HG02642 (cell line): ENCODE measurements around the gene PTPN23.

Experiments used
- ATAC-seq: cut with Tn5 transposase; IDR thresholded peaks from one replicate; pipeline ENCODE4 v1.9.1; 2021; ENCODE audit warnings: mild to moderate bottlenecking; ENCODE audit not compliant: unreplicated experiment, poor library complexity

Gene PTPN23

DNA sequence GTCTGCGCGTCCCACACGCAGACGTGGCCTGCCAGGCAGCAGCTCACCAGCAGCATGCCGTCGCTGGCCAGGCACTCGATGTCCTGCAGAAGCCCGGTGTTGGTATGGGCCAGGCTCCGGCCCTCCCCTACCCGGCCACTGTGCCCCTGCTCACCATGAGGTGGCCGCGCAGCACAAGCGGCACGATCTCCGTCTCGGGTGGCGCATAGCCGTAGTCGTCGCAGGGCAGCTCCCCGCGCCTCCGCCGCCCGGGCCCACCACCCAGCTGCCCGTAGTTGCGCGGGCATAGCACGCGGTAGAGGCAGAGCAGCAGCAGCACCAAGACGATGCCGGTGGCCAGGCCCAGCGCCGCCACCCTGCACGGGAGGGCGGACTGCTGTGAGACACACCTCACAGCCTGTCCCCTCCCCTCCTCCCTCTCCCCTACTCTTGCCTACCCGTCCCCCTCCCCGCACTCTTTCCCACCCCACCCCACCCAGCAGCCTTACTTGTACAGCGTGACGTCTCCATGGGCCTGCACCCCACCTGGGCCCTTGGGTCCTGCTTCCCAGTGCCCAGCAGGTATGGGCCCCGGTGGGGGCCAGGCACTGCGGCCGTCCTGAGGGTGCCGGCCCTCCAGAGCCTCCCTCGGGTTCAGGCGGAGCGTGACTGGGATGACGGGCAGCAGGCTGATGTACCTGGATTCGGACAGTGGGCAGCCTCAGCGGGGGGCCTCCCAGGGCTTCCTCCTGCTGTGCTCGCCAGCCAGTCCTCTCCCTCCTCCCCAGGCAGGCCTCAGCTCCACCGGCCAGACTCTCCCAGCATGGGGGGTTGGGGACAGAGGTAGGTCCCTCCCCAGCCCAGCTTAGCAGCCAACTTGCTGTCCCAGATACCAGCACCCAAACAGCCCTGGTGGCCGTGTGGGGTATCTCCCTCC is 37.6 kb downstream of the PTPN23 start:
- ATAC-seq, result no peak

DNA sequence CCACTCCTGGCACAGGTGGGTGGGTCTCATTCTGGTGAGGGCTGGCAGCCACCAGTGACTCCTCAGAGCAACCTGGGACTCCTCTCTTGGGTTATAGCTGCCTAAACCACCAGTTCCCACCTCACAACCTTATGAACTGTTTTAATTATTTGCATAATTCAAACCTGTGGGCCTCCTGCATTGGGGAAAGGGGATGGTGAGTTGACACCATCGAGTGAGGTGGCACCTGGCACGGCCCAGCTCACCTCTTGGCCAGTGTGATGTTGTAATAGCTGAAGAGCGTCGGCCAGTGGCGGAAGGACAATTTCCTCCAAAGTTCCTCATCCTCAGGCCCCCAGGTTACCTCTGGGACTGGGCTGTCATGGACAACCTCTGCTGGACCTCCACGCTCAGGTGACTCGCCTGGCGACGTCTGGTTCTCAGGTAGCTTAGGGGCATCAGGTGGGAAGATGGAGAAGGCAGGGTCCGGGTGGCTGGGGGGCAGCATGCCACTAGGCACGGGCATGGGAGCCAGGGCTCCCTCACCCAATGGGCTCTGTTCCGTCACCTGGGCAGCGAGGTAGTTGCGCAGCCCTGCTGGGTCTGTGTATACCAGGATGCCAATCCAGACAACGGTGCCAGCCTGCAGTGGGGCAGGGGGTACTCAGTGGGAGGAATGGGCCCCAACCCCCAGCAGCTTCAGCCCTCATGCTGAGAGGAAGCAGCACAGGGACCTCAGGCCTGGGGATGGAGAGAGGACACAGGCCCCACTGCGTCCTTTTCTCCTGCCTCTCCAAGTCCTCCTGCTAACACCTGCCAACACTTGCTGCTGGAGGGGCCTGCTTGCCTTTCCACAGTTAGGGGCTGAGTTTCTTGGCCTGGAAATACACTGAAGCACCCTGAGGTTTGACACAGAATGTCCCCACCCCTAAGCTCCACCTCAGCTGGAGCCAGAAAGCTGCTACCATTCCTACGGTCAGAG is 38.5 kb downstream of the PTPN23 start:
- no peak for ATAC-seq

DNA sequence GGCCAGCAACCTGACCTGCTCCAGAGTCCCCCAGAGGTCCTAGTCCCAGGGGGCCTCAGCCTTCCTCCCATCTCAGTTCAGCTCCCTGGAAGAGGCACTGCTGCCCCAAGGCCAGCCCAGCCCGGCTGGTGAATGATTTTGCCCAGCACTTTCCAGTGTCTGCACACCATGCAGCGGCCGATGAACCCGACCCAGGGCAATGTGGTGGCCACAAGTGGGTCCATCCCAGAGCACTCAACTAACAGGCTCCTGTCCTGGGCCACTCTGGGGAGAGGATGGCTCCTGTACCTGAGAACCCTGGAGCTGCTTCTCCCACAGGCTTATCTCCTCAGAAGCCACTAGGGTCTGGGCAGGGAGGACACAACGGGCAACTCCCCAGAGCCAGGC is 39.2 kb downstream of the PTPN23 start:
- ATAC-seq, result no peak

DNA sequence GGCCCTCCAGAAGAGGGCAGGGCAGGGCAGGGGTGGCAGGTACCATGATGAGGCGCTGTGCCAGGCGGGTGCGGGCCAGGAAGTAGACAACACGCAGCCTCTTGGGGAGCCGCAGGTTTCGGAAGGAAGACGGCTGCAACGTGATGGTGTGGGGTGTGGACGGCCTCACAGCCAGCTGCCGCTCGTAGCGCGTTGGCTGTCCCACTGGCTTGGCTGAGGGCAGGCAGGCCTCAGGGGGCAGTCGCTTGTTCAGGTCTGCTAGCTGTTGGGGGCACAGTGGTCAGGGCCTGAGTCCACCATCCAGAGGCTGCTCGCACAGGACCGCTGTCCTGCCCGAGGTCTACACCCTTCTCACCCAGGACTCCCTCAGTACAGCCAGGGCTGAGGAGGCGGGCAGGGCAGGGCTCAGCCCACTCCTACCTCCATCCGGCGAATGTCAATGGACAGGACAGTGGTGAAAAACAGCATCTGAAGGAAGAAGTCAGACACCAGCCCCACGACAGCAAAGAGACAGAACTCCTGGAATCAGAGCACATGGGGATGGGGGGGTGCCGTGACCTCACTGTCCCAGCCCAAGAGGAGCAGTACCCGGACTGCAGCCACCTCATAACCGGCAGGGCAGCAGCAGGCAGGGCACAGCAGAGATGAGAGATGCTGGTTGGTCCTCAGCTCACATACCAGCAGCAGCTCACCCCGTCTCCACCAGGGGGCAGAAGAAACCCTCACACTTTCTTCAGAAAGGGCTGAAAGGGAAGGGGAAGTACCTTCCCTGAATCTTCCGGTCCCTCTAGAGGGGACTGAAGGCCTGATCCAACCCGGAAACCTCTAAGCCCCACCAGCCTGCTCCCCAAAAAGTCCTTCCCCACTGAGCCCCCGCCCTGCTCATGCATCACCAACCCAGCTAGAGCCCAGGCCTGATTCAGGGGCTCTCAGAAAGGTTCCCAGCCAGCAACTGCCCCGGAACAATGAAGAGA is 40.0 kb downstream of the PTPN23 start:
- ATAC-seq, result peak; percentile 73

DNA sequence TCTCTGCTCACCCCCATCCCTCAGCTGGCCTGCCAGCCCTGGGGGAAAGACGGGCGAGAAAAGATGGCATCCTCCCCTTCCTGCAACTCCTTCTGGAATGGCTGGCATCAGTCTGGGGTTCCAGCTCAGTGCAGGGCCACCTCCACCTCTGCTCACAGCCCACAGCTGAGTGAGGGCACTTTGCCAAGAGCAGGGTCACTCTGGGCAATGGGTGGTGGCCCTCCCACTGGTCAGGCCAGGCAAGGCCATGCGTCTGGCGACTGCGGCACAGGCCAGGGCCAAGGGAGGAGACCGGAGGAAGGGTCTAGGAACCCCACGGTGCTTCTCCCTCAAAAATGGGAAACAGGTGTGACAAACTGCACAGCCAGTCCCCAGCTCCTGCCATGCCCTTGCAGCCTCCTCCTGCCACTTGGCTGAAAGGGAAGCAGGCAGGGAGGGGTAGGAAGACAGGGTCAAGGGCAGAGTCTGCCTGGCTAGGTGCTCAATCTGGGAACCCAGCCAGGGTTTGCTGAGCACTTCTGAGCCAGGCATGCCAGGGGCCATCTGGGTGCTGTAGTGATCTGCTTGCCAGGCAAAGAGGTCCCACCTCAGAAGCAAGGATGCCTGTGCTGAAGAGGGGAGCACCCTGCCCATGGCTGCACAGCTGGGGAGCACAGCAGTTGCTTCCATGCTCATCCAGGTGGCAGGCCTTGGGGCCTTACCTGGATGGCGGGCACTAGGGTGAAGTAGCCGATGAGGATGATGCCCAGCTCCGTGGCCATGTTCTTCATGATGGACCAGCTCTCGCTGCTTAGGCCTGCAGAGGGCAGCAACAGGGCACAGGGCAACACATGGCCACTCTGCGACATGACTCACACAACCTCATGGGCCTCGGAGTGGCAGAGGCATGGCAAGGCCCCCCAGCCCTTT is 41.2 kb downstream of the PTPN23 start:
- no peak for ATAC-seq

DNA sequence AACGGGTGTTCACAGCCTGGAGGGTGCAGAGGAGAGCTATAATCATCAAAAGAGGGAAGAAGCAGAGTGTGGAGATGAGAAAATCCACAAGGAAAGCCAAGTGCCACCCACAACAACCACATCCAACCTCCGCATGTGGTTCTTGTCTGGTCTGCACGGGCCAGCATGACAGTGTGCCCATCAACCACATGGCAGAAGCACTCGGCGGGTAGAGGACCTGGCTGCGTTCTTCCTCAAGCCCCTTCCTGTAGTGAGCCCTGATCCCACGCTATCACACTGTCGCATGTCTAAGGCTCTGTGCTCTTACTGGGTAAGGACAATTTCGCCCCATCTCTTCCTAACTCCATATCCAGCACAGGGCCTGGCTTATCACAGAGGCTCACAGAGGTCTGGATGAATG is 41.9 kb downstream of the PTPN23 start:
- no peak for ATAC-seq

DNA sequence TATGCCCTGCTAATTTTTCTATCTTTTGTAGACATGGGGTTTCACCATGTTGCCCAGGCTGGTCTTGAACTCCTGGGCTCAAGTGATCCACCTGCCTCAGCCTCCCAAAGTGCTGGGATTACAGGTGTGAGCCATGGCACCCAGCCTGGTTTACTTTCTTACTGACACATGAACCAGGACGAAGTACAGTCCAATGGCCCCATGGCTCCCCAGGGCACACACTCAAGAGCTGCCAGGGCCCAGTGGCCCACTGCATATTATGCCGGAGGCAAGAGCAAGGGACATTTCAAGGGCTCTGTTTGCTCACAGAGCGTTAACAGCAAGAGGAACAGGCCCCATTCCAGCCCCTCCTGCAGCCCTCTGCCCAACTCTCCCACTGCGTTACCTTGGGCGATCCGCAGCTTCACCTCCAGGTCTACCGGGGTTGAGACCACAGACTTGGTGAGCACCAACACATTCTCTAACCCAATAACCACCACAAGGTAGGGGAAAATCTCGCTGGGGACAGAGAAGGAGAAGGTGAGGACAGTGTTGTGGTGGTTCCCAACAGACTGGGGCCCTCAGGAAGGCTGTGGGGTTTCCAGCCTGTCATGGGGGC is 42.8 kb downstream of the PTPN23 start:
- no peak for ATAC-seq

DNA sequence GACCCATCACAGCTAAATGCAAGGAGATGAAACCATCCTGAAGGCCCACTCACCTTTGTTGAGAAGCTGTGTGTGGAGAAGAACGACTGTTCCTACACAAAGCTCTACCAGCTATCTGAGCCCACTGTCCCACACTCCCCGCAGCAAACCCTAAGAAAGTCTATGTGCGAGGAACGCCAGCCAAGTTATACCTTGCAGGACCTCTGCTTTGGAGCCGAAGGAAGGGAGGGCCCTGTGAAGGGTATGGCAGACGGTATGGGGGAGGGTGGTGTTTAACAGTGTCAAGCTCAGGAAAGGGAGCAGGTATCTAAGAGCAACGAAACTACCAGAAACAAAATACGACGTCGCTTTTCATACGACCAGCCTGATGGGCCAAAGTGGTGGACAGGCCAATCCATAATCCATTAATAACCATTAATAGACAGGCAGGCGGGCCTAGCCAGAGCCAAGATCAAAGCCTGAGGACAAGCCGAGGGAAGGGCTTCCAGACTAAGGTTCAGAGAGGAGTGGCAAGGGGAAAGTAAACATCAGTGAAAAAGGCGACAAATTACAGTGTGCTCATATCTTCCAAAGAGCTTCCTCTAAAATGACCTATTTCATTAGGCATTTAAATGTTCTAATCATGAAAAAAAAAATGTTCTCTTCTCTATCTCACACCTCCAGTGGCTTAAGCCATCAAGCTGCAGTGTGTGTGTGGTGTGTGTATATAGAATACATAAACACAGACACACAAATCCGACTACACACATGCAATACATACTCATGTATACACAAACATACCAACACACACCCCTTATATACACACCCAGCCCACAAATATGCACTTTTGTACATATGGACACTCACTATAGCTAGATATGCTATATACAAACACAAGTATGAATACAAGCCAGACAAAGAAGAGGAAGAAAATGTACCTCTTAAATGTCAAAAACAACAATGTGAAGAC is 43.9 kb downstream of the PTPN23 start:
- ATAC-seq, result no peak

DNA sequence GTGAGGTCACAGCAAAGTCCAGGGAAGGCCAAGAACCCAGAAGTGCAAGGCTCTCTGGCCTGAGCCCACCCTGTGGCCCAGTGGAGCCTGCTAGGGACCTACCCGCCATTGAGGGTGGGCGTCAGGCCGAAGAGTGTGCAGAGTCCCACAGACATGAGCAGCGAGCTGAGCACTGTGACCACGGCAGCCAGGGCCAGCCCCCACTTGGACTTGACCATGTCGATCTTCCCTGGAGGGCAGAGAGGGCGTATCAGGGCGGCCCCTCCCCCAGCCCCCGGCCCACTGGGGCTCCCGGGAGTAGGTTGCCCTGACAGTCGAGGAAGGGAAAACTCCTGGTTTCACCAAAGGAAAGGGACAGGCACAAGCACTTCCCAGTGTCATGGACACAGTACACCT is 44.6 kb downstream of the PTPN23 start:
- no peak for ATAC-seq

DNA sequence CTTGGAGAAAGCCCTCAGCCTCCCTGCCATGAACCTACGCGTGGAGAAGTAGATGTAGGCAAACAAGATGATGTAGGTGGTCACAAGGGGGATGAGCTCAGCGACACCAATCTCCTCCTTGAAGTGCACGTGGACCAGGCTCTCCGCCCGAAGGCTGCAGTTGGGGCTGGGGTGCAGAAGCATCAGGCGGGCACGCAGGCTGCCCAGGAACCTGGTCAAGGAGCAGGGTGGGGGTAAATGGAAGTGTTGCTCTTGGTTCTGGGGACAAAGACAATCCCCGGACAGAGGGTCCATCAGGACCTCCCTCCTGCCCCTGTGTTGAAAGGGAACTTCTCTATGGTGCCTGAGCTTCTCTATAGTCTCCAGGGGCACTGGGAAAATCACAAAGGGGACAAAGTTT is 45.1 kb downstream of the PTPN23 start:
- no peak for ATAC-seq

DNA sequence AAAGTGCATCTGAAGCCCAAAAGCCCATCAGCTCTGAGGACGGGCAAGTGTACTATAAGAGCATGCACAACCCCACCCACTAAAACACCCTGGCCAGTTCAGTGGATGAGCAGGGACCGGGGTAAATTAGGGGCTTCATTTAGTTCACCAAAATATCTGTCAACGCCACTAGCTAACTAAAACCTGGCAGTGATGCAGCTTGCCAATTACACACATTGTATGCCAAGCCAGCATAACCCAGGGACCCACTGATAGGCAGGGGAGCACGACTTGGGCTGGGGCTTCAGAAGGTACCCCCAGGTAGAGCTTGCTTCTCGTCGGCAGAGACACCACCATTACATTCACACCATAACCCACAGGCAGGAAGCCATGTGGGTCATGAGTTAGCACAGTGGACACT is 47.0 kb downstream of the PTPN23 start:
- no peak for ATAC-seq

DNA sequence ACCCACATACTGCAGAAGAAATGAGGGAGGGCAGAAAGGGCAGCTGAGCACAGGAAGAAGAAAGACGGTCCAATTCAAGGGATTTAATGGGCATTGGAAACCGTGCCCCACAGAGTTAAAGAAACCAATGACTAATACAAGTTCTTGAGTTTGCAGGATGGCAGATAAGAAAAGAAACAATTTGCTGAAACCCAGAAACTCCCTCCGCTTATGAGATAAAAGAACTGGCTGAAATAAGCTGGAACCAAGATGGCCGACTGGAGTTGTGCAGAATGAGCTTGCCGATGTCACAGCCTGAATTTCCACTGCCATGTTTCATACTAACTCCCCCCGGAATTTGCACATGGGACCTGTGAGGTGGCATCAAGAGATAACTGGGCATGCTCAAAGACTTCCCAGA is 47.8 kb downstream of the PTPN23 start:
- ATAC-seq, result no peak

DNA sequence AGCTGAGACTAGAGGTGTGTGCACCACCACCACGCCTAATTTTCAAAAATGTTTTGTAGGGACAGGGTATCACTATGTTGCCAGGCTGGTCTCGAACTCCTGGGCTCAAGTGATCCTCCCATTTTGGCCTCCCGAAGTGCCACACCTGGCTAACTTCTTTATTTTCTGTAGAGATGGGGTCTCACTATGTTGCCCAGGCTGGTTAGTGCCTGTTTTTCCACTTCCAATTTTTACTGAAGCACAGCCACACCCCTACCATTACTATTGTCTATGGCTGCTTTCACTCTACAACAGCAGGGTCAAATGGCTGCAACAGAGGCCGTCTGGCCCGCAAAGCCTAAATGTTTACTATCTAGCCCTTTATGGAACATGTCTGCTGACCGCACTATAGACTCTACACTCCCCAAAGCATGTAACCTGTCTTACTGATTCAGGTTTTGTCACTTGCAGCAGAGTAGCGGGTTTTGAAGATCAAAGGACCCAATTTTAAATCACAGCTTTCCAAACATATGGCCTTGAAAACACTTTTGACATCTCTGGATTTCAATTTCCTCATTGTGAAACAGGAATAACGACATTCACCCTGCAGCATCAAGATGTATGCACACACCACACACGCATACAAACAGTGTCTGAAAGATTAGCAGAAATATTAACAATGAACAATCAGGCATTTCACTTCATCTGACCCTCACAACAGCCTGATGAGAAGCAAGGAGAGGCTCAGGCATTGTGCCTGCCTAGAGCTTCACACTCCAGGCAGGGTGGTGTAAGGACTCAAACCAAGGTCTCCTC is 48.9 kb downstream of the PTPN23 start:
- no peak for ATAC-seq

DNA sequence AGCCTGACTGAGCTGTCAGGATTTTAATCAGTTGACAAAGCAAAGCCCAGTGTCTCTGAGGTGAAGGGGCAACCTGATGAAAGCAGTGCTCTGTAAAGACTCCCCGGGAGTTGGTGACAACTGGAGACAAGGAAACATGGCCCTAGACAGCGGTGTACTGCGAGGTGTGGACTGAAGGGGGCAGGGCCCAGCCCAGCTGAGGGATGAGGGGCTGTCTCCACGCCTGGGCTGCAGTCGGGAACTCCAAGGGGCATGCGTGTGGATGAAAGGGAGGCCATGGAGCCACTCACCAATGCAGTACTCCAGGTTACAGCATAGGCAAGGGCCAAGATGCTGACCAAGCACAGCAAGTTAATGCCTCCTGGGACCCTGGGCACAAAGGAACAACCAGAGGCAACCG is 49.8 kb downstream of the PTPN23 start:
- no peak for ATAC-seq

DNA sequence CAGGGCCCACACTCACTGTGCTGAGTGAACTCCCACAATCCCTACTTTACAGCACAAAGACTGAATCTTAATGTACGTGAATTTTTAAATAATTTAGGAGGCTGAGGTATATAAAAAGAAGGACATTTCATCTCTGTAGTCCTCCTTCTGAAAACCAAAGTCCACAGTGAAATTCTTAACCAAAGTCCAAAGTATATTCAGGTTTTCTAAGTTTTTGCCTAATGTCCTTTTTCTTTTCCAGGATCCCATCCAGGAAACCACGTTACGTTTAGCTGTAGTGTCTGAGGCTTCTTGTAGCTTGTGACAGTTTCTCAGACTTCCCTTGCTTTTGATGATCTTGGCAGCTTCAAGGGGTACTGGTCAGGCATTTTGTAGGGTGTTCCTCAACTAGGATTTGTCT is 50.4 kb downstream of the PTPN23 start:
- ATAC-seq, result no peak

DNA sequence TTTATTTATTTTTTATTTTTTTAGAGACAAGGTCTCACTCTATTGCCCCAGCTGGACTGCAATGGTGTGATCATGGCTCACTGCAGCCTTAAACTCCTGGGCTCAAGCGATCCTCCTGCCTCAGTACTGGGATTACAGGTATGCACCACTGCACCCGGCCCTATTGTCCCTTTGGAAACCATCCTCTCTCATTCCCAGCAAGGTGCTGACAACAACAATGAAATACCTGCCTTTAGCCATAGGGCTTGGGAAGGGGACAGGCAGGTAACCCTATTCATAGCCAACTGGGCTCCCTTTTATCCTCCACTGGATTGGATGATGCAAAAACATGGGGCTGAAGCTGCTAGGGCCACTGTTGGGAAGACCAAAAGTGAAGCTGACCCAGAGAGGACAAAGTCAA is 51.9 kb downstream of the PTPN23 start:
- no peak for ATAC-seq

DNA sequence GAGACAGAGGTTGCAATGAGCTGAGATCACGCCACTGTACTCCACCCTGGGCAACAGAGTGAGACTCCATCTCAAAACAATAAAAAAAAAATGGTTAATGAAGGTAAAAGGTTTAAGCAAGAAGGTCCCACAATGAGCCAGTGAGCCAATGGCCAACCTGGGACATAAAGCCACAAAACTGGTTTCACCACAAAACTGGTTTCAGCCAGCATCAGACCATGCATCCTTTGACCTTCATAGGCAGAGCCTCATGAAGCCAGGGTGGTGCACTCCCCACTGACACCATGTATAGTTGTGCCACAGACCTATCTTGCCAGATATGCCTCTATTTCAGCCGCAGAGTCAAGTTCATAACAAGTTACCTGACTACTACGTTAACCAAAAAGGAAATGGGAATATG is 53.0 kb downstream of the PTPN23 start:
- no peak for ATAC-seq
